IPS-18c (cell line): ENCODE results near the gene KIF26B.
"Not testable (repeated sequence)": the region's sequence is repeated elsewhere in the genome, so short reads cannot be mapped to it uniquely, and the experiment has no call there.

Experiments used
- H3K4me3 ChIP-seq: 2 replicates; pipeline ENCODE4 v1.7.0; 2013; ENCODE audit warnings: low read depth, mild to moderate bottlenecking, low read length, moderate library complexity; ENCODE audit not compliant: insufficient read depth
- H3K9me3 ChIP-seq: one replicate; pipeline ENCODE4 v1.6.1; 2013; ENCODE audit warnings: mild to moderate bottlenecking, low read length, moderate library complexity; ENCODE audit not compliant: control insufficient read depth, insufficient read depth

The KIF26B gene

GRCh38 chr1:245687636-245688535, 533.1 kb downstream of the KIF26B start:
- H3K4me3 ChIP-seq: no peak overlapping the region
- peaks cover 2% of the 10 kb centered on the region for H3K9me3 ChIP-seq

- H3K4me3 ChIP-seq: no peak overlapping the region
- no peaks in the 10 kb centered on the region for H3K9me3 ChIP-seq
Measured at GRCh38 chr1:245688536-245689453, 534.0 kb downstream of the KIF26B start.

- H3K4me3 ChIP-seq: no peak overlapping the region
- H3K9me3 ChIP-seq: peaks cover 1% of the 10 kb centered on the region
Measured at GRCh38 chr1:245690156-245690690, 535.4 kb downstream of the KIF26B start.

GRCh38 chr1:245690946-245691541, 536.3 kb downstream of the KIF26B start:
- peaks cover 2% of the 10 kb centered on the region for H3K9me3 ChIP-seq

DNA sequence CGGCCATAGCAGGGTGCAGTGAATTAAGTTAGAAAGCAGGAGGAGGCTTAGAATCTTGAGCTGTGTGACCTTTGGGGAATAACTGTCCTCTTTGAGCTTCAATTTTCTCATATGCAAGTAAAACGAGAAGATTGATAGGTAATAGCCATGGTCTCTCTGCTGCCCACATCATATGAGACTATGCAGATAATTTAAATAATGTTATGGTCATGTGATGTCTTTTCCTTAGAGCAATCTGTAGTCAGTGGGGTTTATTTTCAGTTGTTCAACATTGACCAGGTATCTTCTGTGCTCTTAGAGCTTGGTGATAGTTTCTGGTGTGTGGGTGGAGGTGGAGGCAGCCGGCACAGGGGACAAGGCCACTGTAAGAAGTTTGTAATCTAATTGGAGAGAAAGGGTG, 537.1 kb downstream of the KIF26B start:
- Histone ChIP-seq H3K4me3 (no peak overlapping the region), H3K9me3 (peaks cover 2% of the 10 kb centered on the region)

More at GRCh38 chr1:245690946-245691541, 536.3 kb downstream of the KIF26B start:
- no peak overlapping the region for H3K4me3 ChIP-seq

- H3K4me3 ChIP-seq: no peak overlapping the region
Measured at GRCh38 chr1:245692318-245692717, 537.5 kb downstream of the KIF26B start.

DNA sequence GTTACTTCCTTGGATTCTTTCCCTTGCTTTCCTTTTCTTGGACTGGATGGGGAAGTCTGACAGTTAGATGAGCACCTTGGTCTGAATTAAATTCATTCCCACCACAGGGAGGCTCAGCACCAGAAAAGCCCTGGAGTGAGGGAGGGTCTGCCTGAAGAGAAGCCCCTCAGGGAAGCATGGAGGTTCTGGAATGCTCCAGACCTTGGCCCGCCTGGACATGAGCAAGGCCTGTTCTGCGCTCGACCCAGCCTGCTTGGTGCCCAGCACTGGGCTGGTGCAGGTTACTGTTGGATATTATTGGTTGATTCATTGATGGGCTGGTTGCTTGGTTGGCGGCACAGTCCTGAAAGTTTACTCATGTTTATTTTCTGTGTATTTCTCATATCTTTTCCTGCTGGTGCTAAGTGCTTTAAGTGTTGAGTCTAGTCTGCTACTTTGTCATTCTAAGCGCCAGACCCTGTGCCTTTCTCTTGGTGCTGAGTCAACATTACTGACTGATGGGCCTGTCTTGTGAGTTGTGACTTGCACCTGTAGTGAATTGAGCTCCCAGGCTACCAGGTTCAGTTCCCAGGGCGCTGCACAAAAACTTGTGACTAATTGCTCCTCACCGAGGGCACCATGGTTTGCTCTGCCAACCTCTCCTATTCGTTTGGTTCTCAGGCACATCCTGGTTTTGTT, 538.5 kb downstream of the KIF26B start:
- peaks cover 2% of the 10 kb centered on the region for H3K9me3 ChIP-seq

More at GRCh38 chr1:245692318-245692717, 537.5 kb downstream of the KIF26B start:
- H3K9me3 ChIP-seq: peaks cover 2% of the 10 kb centered on the region

DNA sequence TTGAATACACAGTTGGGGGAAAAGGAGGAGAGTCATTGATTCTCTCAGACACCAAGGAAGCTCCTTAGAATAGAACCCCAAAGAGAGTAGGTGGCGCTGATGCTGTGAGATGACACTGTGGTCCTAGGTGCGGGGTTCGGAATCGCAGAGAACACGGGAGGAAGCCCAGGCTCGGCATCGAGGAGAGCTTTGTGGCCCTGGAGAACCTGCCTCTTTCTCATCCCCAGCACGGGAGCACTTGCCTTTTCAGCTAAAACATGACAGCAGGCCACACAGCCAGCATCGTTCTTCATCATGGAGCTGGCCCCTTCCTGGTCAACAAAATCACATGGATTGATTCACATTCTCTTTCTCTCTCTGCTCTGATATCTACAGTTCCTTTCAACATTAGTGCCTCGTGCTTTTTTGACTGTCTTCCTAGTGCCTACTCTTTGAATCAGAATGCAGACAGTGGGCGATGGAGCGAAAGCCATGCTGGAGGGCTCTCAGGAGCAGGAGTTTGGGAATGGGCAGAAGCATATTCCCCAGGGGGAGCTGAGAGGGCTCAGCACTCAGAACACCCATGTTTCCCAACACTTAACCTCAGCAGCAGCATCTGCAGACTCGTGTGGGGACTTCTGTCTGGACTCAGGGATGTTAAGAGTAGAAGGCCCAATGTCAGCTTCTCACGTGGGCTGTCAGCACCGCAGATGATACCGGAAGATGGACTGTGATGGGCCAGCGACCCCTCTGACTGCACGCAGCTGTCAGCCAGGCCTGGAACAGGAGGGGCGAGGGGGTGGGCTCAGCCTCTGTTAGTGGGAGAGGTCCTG, 539.4 kb downstream of the KIF26B start:
- Histone ChIP-seq H3K4me3 (no peak overlapping the region), H3K9me3 (peaks cover 2% of the 10 kb centered on the region)

More for the DNA sequence above, 538.5 kb downstream of the KIF26B start:
- no peak overlapping the region for H3K4me3 ChIP-seq

DNA sequence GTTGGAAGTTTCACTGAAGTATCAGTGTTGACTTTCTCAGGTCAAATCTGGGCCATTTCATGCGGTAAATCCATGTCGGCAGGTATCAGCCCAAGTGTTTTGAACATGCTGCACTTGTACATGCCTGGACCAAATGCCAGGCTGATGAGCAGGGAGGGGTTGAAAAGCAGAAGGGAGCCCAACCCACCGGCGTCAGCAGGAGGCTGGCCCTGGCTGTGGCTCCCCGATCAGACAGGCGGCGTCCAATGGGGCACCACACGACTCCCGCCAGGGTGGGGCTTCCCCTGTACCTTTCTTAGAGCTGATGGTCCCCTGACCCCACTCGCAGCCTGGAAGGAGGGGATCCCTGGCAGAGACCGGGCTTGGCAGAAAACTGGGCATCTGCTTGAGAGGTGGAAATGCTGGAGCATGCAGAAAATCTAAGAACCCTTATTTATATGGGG, 540.0 kb downstream of the KIF26B start:
- H3K4me3 ChIP-seq: no peak overlapping the region
- peaks cover 2% of the 10 kb centered on the region for H3K9me3 ChIP-seq

GRCh38 chr1:245695211-245695610, 540.4 kb downstream of the KIF26B start:
- H3K9me3 ChIP-seq: peaks cover 2% of the 10 kb centered on the region
- no peak overlapping the region for H3K4me3 ChIP-seq

DNA sequence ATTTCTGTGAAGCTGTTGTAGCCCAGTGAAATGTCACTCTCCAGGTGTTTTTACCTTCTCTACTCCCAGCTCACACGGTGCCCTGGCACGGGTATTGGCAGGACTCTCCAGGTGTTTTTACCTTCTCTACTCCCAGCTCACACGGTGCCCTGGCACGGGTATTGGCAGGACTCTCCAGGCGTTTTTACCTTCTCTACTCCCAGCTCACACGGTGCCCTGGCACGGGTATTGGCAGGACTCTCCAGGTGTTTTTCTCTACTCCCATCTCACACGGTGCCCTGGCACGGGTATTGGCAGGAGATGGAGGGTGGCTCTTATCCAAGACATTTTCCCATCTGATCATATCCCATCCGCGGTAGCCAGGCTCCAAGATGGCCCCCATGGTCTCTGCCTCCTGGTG, 540.9 kb downstream of the KIF26B start:
- not testable (repeated sequence) for H3K4me3 ChIP-seq, H3K9me3 ChIP-seq

GRCh38 chr1:245698116-245698515, 543.3 kb downstream of the KIF26B start:
- H3K9me3 ChIP-seq: peaks cover 2% of the 10 kb centered on the region
- no peak overlapping the region for H3K4me3 ChIP-seq

- no peak overlapping the region for H3K4me3 ChIP-seq
- peaks cover 2% of the 10 kb centered on the region for H3K9me3 ChIP-seq
Measured at GRCh38 chr1:245698860-245699259, 544.1 kb downstream of the KIF26B start.

- Histone ChIP-seq H3K4me3 (no peak overlapping the region), H3K9me3 (no peaks in the 10 kb centered on the region)
Measured at GRCh38 chr1:245700631-245701030, 545.8 kb downstream of the KIF26B start.

DNA sequence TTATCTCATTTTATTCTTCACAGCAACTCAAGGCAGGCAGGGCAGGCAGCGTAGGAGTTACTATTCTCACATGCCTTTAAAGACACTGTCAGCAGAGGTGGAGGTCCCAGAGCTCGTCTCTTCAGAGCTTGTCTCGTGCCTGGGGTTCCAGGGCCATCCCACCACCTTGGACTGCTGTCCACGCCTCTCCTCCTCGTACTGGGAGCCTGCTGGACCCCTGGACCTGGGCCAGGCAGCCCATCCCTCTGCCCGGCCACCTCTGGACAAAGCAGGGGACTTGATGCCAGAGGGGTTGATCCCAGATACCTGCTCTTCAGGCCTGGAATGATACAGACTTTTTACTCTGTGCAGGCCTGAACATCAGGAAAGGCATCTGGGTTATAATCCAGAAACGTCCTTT, 546.8 kb downstream of the KIF26B start:
- Histone ChIP-seq H3K4me3 (no peak overlapping the region), H3K9me3 (no peaks in the 10 kb centered on the region)

GRCh38 chr1:245702346-245702745, 547.6 kb downstream of the KIF26B start:
- no peaks in the 10 kb centered on the region for H3K9me3 ChIP-seq
- H3K4me3 ChIP-seq: no peak overlapping the region
